Measurements from ENCODE around the gene FAM222A.

FAM222A gene

DNA sequence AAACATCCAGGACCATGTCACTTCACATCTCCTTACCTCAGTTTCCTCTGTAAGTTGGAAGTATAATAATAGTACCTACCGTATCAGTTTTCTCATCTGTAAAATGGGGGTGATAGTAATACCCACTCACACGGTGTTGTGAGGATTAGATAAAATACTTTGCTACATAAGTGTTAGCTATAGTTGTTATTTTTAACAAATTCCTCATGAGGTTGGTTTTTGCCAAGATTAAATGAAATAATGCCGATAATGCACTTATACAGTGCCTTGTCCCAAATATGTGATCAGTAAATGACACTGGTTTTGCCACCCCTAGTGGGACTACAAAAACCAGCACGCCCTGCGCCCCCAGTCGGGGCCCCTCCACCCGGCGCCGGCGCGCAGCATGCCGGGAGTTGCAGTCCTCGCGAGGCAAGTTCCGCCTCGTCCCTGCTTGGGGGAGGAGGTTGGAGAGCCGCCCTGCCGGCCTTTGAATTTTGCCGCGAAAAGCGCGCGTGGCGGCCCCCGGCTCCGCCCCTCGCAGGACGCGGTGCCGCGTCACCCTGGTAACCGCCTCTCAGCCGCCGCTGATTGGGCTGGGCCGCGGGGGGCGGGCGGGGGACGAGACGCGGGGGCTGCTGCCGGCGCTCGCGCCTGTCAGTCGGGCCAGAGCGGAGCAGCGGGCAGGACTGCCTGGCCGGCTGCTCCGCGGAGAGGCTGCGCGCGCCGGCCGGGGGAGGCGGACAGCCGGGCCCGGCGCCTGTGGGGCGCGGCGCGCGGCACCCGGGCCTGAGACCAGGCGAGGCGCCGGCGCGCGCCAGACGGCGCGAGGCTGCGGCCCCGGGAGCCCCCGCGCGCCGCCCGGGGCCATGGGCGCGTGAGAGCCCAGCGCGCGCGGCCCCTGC, at the start of gene FAM222A:
TSS of gene FAM222A (plus strand) at position 639 of the 884 bp plus-strand sequence. CDS start 30,322 bp downstream, outside the sequence.
- DNase-seq: peak; percentile 100

- no peak for DNase-seq
These were observed 49.2 kb upstream of the FAM222A start for GRCh38 chr12:109664402-109664801.

DNA sequence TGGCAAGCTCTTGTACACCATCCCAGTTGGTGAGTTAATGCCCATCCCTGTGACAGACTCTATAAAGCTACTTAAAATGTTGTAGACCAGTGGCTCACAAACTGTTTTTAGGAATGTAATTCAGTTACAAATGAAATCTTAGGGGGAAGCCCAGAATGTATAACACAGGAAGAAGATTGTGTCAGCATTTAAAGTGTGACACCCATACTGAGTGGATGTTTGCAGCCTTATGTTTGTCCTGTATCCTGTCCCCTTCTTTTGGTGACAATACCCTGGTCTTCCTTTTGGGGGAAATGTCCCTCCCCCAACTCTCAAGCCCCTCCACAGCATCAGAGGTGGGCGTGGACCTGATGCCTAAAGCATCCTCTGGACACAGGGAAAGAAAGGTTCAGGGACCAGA, 47.6 kb upstream of the FAM222A start:
- no peak for DNase-seq

GRCh38 chr12:109670731-109671130, 42.9 kb upstream of the FAM222A start:
- DNase-seq: no peak

DNA sequence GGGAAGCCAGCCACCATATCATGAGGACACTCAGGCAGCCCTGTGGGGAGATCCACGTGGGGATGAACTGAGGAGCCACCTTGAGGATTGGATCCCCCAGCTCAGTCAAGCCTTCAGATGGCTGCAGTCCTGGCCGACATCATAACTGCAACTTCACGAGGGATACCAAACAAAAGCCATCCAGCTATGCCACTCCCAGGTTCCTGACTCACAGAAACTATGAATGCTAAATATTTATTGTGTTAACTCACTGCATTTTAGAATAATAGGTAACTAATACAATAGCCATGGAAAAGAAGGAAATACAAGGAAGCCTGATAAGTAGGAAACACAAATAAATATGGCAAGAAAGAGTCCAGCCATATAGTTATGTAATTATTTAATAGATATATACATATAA, 42.1 kb upstream of the FAM222A start:
- DNase-seq: no peak

GRCh38 chr12:109673379-109673778, 40.2 kb upstream of the FAM222A start:
- DNase-seq: no peak

GRCh38 chr12:109673884-109674283, 39.7 kb upstream of the FAM222A start:
- no peak for DNase-seq

DNA sequence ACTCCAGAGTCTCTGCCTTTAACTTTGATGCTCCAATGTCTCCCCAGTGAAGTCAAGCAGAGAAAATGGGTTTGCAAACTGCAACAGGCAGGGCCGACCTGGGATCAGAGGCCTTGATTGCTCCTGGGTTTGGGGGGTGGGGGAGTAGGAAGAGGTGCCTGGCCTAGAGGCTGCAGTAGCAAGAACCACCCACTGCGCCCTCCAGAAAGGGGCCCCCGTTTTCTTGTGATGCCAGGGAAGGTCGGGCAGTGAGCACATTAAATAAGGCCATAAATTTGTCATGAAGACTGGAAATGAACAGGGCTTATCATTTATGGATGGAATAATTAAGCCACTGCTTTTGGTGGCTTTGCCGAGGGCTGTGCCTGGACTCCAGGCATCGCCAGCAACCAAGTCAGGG, 38.2 kb upstream of the FAM222A start:
- DNase-seq: no peak

DNA sequence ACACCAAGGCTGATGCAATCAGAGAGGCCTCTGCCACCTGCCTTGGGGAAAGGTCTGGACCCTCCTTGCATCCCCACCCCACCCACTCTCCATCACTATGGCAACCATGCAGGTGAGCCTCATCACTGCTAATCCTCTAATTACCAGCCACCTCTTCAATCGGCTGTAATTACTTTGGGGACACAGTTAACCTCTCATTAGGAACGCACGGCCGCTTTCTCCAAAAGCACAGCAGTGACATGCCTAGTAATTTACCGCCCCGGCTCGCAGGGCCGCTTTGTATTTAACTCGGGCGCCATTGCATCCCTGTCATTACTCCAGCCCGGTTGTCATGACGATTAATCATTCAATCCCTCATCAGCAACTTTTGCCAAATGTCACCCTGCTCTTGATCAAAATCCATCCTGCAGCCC, 36.3 kb upstream of the FAM222A start:
- DNase-seq: no peak

GRCh38 chr12:109678719-109679118, 34.9 kb upstream of the FAM222A start:
- no peak for DNase-seq

DNA sequence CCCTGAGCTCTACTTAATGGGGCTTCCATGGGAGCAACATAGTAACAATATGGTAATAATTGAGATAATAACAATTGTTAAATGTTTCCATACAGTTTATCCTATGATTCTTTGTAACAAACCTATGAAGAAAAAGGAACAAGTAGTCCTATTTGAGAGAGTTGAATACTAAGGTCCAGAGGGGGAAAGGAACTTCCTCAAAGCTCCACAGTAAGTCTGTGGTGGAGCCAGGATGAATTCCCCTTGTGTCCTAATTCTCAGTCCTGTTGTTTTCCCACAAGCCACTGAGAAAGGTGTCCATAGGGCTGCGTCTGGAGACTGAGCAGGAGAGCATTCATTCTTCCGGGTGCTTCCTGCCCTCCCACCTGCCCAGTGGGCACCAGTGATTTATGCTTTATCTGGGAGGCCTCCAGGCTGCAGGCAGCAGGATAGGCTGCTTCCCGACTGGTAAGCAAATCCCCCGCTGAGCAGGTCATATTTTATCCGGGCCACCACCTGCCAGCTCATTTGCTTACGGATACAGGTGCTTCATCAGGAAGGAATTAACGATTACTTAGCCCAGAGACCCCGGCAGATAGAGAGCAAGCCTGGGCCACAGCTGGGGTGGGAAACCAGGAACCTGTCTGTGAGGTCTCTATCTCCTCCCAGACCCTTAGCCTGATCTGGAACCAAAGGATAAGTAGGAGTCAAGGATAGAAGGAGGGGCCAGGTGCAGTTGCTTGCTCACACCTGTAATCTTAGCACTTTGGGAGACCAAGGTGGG, 33.9 kb upstream of the FAM222A start:
- DNase-seq: peak; percentile 56

DNA sequence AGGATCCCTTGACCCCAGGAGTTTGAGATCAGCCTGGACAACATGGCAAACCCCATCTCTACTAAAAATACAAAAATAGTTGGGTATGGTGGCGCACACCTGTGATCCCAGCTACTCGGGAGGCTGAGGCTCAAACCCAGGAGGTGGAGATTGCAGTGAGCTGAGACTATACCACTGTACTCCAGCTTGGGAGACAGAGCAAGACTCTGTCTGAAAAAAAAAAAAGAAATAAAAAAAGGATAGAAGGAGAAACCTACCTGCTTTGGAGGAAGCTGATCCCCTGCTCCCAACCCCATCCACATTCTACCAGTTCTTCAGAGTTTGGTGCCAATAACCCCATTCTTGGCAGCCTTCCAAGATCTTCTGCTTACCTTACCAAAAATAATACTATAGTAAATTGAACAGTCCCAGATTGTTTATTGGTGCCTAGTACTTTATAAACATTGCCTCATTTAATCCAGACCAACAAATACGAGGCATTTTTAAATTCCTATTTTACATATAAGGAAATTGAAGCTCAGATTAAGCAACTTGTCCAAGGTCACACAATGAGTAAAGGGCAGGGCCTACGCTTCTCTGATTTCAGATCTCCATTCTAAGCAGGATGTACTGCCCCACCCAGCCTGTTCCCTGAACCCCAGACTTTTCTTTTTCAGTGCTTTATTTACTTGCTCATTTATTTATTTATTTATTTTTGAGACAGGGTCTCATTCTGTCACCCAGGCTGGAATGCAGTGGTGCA, 33.2 kb upstream of the FAM222A start:
- DNase-seq: peak; percentile 41

DNA sequence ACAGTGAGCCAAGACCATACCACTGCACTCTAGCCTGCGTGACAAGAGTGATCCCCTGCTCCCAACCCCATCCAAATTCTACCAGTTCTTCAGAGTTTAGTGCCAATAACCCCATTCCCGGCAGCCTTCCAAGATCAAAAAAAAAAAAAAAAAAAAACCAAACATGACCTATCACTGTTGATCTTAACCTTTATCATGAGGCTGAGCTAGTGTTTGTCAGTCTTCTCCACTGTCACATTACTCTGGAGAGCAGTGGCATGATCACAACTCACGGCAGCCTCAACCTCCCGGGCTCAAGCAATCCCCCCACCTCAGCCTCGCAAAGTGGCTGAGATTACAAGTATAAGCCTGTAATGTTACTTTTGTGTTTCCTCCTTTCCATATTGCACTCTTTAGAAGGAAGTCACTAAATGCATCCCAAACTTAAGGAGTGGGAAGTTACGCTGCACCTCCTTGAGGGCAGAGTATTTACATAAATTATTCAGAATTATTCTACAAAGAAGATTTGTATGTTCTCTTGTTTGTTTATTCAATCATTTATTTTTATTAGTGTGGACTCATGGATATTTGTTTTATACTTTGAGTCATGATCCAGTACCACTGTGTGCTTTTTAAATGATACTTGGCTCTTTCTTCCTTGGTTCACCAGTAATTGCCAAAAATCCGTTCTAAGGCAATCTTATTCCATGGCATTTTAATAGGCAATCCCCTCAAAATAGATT, 31.5 kb upstream of the FAM222A start:
- no peak for DNase-seq

GRCh38 chr12:109682708-109683060, 30.9 kb upstream of the FAM222A start:
- DNase-seq: no peak

- no peak for DNase-seq
These were observed 30.3 kb upstream of the FAM222A start for GRCh38 chr12:109683316-109683715.

DNA sequence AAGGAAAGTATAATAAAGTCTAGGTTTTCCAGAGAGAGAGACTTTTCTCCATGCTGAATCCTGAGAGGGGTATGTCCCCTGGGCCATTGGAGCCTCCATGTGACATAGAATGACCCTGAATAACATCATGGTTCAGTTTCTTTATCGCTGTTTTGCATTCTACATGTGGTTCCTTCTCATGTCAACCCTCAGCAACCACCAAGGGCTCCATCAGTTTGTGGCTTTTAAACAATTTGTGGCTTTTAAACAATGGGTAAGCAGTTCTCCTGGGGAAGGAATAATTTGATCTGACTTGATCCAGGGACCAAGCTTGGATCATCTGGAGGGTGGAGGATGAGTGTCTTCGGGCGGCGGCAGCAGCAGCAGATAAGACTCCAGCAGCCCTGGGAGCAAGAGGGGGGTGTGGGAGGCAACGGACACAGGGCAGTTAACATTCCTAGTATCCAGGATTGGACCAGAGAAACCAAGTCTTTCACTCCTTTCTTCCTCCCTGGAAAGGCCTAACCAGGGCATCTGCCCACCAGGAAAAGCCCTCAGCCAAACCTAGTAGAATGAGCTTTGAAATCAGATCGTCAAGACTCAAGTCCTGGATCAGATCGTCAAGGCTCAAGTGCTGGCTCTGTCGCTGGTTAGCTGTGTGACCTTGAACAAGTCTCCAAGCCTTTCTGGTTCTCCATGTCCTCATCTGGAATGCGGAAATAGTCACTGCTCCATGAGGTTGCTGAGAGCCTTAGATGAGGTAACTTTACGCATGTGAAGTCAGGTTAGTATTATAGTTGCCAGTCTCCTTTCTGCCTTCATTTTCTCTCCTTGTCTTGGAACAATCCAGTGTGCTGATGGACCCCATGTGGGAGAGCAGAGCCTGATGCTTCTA, 27.8 kb upstream of the FAM222A start:
- DNase-seq: peak; percentile 45

DNA sequence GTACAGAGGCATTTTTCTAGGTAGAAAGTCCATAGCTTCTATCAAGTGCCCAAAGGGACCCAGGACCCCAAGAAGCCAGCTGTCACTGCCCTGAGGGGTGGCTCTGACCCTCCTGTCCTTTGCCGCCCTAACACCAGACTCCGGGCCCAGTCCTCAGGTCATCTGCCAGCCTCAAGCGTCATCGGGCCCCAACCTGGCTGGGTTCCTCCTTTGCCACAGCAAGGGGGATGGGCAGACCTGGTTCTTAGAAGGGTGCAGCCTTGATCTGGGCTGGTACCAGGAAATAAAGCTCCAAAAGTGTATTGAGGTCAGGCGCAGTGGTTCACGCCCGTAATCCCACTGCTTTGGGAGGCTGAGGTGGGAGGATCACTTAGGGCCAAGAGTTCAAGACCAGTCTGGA, 27.1 kb upstream of the FAM222A start:
- DNase-seq: no peak

DNA sequence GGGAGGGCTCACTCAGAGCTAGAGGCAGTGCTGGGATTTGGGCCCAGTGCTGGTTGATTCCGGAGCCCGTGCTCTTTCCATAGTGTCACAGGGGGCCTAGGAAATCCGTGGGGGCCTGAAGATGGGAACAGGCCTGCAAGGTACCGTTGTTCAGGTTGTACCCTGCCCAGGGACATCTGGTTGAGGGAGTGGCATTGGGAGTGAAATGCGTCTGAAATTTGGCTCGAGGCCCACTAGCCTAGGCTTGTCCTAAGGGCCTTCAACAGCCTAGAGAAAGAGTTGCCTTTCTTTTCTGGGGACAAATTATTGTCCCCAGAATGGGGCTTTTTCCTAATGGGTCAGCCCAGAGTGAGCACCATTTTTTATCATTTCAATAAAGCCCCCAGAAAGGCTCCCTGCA, 26.4 kb upstream of the FAM222A start:
- no peak for DNase-seq

- no peak for DNase-seq
These were observed 24.2 kb upstream of the FAM222A start for GRCh38 chr12:109689426-109689825.

GRCh38 chr12:109693160-109693559, 20.5 kb upstream of the FAM222A start:
- DNase-seq: no peak

Measured in DMS53 (cell line).